NCI-H128 (cell line): ENCODE results near the gene CYP4A22.
"Not testable (repeated sequence)": the region's sequence is repeated elsewhere in the genome, so short reads cannot be mapped to it uniquely, and the experiment has no call there.

Source experiments
- DNase-seq: peaks from one replicate; lab custom pipeline; 2025; ENCODE audit not compliant: unreplicated experiment; lab: John Stamatoyannopoulos, UW

CYP4A22 gene

DNA sequence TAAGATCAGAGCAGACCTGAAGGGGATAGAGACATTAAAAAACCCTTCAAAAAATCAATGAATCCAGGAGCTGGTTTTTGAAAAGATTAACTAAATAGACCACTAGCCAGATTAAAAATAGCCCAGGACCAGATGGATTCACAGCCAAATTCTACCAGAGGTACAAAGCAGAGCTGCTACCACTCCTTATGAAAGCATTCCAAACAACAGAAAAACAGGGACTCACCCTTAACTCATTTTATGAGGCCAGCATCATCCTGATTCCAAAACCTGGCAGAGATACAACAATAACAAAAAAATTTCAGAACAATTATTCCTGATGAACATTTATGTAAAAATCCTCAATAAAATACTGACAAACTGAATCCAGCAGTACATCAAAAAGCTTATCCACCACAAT, 19.2 kb downstream of the CYP4A22 start:
- DNase-seq = not testable (repeated sequence)

DNA sequence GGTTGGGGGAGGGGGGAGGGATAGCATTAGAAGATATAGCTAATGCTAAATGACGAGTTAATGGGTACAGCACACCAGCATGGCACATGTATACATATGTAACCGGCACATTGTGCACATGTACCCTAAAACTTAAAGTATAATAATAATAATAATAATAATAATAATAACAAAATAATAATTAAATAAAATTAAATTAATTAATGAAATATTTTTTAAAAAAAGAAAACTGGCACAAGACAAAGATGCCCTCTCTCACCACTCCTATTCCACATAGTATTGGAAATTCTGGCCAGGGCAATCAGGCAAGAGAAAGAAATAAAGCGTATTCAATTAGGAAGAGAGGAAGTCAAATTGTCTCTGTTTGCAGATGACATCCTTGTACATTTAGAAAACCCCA, 20.7 kb downstream of the CYP4A22 start:
- not testable (repeated sequence) for DNase-seq

DNA sequence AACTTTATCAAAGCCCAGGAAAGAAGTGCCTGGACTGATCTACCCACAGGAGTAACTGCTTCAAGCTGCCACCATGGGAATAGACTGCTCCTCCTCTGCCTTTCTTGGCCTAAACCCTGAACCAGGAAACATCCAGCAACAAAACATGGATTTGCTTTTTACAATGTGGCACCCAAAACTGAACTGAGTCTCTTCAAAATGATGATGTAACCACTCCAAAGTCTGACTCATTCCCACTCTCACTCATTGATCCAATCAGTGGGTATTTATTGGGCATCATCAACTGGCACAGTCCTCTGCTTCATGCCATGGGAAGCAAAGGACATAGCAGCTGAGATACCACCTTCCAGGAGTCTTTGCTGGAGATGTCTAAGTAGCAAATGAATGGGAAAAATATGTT, 23.5 kb downstream of the CYP4A22 start:
- no peak for DNase-seq

DNA sequence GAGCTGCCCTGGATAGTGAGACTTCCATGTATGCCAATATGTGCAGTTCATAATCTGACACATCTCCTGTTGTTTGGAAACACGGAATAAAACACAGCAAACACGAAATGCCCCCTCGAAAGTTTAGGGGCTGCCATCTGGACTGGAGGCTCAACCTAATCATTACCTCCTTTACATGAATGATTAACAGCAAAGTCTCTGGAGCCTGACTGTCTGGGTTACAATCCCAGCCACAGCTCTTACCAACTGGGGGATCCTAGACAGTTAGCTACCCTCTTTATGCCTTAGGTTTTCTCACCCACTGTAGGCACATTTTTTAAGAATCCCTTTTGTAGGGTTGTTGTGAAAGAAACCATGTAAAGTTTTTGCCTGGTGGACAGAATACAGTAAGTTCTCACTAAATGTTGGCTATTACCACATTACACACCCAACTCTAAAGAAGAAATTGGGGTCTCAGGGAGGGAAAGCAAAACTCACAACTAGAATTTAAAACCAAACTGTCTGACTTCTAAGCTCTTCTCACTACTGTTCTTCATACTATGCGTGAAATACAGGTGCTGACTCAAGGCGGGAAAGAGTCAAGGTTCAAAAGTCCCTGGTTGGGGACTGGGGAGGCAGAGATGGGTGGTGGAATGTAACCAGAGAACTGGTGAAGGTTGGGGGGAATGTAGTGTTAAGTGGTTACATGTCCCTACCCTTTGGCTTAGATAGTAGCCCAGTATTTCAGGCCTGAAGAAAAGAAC, 24.2 kb downstream of the CYP4A22 start:
- no peak for DNase-seq

DNA sequence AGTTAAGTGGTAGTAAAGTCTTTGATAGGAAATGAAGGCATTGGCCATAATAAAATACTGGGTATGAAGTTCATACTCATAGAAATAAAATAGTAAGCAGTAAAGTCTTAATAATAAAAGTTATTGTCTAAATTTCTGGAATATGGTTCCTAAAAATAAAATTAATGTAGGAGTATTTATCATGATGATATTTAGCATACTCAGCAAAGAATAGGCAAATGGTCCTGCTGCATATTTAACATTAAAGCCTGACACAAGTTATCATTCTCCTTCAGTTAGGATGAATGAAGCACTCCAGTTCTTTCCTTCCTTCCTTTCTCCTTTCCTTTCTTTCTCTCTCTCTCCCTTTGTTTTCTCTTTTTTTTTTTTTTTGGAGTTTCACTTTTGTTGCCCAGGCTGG, 27.3 kb downstream of the CYP4A22 start:
- DNase-seq = no peak

DNA sequence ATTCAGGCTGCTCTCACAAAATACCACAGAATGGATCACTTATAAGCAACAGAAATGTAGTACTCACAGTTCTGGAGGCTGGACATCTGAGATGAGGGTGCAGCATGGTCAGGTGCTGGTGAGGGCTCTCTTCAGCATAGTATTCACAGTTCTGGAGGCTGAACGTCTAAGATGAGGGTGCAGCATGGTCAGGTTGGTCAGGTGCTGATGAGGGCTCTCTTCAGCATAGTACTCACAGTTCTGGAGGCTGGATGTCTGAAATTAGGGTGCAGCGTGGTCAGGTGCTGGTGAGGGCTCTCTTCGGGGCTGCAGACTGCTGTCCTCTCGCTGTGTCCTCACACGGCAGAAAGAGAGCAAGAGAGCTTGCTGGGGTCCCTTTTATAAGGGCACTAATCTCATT, 35.5 kb downstream of the CYP4A22 start:
- DNase-seq = no peak

DNA sequence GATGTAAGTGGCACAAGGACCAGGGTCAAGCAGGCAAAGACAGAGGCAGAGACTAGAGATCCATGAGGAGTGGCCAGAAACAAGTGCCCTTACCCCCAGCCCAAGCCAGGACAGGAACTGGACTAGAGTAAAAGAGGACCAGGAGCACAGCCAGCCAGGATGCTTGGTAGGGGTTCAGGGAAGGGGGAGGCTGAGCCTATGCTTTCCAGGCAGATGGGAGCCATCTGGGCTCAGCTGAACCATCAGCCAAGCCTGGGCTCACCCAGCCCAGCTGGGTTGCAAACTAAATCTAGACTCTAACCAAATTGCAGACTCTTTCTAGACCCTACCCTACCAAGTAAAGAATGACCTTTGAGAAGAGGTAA, 37.4 kb downstream of the CYP4A22 start:
- DNase-seq = no peak

DNA sequence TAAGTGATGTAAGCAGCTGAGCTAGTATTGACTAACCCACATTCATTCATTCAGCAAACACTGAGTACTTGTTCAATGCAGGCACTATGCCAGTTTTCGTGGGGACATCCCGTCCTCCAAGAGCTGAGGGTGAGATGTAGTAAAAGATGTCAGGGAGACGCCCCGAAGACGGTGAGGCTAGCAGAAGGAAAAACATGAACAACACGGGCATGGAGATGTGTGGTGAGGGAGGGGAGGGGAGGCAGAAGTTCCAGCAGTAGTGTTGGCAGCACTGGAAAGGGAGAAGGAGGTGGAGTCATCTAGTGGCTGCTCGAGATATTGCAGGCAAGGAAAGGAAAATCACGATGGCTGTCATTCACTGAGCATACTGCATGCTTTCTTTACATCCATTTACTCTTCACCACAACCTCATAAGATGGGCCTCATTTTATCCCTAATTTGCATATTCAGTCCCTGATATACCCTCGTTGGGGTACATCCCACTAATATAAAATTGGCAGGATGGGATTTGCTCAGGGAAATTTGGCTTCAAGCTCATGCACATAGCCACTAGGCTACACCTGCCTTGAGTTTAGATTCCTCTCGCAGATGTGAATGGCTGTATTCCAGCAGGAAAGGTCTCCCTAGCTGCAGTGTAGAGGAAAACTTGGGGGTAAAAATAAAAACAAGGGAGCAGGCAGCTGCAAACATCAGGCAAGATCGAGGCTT, 38.1 kb downstream of the CYP4A22 start:
- peak; percentile 27 for DNase-seq

DNA sequence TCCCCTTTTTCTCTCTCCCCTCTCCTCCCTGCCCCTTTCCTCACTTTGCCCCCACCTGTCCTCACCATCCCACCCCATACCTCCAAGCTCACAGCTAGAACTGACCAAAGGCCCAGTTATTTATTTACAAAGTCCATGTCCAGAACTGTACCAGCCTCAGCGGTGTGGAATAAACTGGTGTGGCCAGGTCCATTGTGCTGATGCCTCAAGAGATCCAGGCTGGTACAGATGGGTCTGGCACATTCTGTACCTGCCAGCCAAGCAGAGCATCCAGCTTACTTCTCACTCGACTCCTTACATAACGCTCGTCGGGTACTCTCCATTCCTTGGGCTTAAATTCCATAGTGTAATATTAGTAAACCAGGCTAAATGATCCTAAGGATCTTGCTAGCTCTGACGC, 40.8 kb downstream of the CYP4A22 start:
- no peak for DNase-seq

DNA sequence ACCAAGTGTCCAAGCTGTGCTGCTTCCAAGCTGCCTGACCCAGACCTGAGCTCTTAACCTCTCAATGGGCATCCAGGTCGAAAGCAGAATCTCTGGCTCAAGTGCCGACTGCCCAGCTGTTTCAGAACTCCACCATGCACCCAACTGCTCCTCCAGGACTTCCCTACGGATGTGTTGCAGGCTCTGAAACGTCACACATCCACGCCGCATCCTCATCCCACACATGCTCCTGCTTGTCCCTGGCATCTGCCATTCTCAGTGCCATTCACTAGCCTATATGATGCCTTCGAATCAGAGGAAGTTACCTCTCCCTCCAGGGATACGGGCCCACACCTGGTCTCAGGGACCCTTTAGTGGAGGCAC, 41.4 kb downstream of the CYP4A22 start:
- DNase-seq = no peak

DNA sequence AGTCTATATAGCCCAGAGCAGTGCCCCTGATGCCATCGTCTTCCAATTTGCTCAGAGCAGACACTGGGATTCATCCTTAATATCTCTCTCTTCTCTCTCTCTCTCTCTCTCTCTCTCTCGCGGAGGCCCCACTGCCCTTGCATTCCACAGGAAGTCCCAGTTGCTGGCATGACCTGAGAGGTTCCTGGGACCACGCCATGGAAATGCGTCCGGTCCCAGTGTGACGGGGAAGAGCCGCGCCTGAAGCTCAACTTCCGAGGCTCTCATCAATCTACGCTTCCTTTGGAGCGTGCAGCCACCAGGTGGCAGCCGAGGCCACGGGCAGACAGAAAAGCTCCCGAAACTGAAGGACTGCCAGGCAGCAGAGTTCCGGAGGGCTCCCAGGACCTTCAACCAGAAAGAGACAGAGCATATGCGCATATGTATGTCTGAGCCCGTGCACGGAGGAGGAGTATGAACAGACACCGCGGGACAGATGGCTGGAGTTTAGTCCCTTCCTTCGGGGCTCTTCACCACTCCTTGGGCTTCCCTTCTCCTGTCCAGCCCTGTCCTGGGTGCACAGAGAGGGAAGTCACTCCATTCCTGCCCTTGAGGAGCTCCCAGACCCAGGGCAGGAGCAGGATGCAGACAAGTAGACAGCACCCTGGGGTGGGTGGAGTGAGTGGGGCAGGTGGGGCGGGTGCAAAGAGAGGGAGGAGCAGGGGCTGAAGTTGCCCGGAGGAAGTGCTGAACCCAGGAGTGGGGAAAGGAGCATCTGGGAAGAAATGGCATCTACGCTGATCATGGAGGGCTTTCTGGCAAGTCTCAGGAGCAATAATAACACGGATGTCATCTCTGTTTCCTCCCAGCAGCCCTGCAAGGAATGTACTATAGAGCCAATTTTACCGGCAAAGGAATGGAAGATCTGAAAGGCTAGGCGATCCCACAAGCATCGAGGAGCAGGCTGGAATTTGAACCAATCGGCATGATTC, 42.1 kb downstream of the CYP4A22 start:
- peak; percentile 87 for DNase-seq

DNA sequence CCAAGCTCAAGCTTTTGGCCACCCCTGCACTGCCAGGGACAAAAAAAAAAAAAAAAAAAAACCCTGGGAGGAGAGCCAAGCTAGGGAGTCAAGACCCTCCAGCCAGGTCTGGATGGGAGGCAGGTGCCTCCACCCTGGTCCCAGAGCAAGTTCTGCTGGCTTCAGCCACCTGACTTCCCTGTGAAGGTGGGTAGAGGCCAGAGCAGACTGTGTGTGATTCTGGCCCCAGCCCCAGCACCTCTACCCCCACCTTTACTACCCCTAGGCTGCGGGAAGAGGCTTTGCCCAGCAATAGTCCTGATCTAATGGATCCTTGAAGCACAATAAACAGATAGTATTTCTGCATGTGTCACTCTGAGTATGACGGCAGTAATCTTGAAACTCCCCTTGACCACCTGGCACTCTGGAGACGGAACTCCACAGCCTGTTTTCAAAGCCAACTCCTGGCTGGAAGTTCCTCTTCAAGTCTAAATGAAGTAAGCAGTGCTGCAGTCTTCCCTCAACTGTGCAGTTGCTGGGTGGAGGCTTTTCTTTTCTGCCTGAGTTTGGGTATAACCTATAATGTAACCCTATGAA, 42.8 kb downstream of the CYP4A22 start:
- DNase-seq = no peak

DNA sequence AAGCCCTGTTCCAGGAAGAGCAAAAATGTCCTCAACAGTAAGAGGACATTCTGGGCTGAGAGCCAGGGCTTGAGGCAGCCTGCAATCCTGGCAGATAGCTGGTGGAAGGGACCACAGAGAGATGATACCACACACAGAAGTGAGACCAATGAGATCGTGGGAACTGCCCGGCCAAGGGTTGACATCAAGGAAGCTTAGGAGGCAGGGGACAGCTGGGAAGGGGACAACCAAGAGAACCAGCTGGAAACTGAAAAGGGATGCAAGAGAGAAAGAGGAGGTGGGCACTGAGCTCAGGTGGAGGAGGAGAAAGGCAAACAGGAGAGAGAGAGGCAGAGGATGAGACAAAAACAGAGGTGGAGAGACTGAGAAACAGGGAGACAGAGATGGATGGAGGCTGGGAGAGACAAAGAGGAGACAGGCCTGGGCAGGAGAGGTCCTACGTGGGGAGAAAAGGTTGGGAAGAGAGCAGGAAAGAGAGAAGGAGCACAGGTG, 43.4 kb downstream of the CYP4A22 start:
- no peak for DNase-seq

DNA sequence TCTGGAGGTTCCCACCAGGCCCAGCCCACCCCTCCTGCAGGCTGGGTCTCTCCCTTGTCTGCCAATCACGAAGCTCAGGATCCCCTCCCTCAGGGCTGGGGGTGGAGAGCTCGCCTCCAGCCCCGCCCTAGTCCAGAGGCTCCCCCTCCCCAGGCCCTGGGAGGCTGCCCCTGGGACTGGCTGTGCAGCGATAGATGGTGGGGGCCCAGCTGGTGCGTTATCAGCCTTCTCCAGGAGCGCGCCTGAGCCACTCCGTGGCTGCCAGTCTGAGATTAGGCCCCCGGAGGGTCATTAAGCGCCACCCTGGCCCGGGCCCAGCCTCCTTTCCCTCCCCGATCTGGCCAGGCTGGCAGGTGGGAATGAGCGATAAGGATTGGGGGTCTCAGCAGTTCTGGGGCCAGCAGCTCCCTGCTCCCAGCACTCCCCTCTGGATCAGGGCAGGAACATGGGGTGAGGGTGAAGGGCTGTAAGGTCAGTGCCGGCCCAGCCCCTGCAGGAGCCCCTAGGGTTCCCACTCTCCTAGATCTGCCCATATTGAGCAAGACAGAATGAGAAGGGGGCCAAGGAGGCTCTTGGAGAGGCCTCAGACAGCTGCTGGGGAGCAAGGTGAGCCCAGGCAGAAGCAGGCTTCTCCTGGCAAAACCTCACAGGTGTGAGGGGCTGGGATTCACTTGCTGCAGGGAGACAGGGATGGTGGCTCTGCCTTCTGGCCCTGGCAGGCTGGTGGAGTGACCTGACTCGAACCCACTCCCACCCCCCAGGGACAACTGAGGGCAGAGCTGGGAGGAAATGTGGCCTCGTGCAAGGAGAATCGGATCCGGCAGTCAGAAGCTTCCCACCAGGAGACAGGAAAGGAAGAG, 44.1 kb downstream of the CYP4A22 start:
- no peak for DNase-seq

DNA sequence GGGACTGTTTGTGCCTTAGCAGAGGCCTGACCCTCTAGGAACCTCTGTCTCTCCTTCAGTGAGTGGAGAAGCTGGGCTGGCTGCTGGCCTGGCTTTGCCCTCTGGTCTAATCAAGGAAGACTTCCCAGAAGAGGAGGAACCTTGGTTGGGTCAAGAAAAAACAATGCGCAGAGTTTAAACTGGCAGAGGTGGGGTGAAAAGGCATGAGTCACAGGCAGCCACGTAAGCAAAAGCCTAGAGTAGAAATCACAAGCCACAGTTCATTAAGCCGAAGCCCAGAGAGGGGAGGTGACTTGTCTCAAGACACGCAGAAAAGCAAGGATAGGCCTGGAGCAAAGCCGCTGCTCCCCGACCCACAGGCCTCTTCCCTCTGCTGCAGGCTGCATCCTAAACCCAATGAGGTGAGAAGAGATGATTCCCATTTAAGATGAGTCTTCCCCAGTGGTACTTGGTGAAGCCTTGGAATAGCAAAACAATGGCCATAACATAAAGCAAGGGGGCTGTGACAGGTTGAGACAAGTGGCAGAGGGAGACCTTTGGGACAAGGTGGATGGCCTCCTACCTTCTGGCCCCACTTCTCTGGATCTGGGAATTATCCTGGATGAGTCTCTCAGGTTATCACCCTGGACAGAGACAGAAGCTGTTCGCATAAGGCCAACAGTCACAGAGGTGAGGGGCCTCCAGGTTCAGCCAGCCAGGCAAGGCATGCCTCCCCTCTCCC, 44.9 kb downstream of the CYP4A22 start:
- no peak for DNase-seq

DNA sequence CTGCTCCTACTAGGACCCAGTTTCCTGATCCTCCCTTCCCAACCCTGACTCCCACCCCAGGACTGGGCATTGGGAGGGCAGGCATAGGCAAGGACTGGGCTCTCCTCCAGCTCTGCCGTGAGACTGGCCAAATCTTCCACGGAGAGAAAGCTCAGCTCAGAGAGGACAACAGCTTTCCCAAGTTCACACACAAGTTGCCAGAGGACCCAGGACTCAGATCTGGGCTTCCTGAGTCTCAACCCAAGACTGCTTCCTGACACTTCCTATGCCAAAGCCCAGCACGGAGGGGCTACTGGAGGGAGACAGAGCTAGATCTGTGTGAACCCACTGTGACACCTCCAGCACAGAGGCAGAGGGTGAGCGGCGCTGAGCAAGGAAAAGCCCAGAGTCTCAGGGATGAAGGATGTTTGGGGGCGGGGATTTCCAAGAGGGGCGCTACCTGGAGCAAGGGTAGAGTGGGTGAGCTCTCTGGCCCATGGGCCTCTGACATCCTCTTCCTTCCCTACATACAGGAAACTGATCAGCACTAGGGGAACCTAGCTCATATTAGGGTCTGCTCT, 45.5 kb downstream of the CYP4A22 start:
- DNase-seq = no peak

DNA sequence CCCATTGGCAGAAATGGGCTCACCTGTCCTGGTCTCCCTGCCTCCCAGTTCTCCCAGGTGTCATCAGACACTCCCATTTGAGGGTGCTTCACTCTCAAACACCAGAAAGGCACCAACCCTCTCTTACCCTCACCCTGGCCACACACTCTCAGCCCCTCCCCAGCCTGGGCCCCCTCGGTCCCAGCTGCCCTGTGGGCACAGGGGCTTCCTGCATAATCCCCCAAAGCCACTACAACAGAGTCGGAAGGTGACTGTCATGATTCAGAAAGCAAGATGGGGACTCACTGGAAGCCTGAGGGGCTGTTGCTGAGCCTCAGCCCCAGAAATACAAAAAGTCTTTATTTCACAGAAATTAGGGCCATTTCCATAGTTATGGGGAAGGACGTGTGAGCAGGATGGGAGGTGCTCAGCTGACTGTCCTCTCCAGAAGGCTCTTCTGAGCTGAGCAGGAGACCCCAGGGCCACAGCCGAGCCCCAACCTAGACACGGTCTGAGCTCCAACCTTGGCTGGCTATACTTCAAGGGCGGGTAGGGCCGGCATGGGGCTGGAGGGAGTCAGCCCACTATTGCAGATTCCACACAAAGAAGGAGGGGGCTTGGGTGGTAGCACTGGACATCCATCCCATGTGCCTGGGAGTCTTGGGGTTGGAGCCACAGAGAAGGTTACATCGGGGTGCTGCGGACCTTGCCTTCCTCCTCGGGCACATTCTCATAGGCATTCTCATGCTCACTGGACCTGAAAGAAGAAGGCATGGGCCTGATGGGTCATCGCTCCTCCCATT, 46.3 kb downstream of the CYP4A22 start:
- no peak for DNase-seq

DNA sequence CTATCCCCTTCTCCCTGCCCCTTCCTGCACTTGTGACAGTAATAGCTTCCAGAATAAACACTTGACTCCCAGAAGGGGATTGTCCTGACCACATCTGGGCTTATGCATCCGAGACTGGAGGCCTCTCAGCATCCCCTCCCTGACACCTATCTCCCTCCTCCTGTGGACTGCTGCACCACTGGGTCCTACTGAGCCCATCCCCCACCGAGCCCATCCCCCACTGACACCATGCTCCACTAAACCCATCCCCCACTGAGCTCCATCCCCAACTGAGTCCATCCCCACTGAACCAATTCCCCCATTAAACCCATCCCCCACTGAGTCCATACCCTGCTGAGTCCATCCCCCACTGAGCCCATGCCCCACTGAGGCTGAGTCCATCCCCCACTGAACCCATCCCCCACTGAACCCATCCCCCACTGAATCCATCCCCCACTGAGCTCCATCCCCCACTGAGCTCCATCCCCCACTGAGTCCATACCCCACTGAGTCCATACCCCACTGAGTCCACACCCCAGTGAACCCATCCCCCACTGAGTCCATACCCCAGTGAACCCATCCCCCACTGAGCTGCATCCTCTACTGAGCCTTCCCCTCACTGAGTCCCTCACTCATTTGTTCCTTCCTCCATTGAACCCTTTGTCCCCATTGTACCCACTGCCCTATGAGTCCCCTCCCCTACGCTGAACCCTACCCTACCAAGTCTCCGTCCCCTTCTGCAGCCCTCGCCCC, 47.0 kb downstream of the CYP4A22 start:
- no peak for DNase-seq
